Measurements from ENCODE around the gene PTDSS2. TPM values are rescaled to one million over a fixed set of nuclear protein-coding genes. Genes with fewer than 3 reads are reported as not detected.
A peak's percentile ranks its signal among the peaks of the same experiment; 100 is the strongest.

PTDSS2 gene
- total and polyA plus RNA-seq, 9 of the 15 experiments (the other 6 are each of a cell fraction or from before 2014, with no cell fraction given): 0.45 to 53.9 (median 17.2) TPM

DNA sequence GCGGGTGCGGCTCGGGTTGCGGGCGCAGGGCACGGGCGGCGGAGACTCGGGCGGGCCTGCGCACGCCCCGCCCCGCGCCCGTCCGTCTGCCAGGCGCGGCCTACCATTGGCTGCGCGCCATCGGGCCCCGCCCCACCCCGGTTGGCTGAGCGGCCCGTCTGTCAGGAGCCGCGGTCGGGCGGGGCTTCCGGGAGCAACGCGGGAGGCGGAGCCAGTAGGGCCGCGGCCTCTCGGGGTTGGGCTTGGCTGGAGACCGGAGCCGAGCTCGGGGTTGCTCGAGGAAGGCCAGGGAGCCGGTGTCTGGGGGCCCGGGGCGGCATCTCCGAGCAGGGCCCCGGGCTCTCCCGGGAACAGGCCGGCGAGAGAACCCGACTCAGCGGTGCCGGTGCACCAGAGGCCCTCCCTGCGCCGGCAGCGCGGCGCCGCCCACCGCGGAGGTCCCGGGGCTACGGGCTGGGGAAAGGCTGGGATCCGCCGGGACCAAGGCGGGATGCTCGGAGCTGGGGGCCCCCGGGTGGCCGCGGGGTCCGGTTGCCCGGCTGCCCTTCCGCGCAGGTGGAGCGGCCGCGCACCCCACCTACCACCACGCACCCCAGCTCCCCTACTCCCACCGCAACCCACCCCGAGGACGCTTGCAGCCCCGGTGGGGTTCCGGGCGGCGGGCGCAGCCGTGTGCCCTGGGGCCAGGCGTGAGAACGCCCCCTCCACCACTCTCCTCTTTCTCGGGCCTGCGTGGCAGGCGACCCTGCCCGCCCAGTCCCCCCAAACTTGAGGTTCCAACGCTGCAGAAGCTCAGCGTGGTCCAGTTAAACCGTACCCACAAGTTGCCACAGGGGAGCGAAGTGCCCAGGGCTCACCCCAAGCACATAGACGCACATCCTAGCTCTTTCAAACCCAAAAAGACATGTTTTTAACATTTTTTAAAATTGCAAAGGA is 85.7 kb downstream of the PTDSS2 start, which contains the start of gene HRAS (continued):
- TF ChIP-seq, protein P1, sequence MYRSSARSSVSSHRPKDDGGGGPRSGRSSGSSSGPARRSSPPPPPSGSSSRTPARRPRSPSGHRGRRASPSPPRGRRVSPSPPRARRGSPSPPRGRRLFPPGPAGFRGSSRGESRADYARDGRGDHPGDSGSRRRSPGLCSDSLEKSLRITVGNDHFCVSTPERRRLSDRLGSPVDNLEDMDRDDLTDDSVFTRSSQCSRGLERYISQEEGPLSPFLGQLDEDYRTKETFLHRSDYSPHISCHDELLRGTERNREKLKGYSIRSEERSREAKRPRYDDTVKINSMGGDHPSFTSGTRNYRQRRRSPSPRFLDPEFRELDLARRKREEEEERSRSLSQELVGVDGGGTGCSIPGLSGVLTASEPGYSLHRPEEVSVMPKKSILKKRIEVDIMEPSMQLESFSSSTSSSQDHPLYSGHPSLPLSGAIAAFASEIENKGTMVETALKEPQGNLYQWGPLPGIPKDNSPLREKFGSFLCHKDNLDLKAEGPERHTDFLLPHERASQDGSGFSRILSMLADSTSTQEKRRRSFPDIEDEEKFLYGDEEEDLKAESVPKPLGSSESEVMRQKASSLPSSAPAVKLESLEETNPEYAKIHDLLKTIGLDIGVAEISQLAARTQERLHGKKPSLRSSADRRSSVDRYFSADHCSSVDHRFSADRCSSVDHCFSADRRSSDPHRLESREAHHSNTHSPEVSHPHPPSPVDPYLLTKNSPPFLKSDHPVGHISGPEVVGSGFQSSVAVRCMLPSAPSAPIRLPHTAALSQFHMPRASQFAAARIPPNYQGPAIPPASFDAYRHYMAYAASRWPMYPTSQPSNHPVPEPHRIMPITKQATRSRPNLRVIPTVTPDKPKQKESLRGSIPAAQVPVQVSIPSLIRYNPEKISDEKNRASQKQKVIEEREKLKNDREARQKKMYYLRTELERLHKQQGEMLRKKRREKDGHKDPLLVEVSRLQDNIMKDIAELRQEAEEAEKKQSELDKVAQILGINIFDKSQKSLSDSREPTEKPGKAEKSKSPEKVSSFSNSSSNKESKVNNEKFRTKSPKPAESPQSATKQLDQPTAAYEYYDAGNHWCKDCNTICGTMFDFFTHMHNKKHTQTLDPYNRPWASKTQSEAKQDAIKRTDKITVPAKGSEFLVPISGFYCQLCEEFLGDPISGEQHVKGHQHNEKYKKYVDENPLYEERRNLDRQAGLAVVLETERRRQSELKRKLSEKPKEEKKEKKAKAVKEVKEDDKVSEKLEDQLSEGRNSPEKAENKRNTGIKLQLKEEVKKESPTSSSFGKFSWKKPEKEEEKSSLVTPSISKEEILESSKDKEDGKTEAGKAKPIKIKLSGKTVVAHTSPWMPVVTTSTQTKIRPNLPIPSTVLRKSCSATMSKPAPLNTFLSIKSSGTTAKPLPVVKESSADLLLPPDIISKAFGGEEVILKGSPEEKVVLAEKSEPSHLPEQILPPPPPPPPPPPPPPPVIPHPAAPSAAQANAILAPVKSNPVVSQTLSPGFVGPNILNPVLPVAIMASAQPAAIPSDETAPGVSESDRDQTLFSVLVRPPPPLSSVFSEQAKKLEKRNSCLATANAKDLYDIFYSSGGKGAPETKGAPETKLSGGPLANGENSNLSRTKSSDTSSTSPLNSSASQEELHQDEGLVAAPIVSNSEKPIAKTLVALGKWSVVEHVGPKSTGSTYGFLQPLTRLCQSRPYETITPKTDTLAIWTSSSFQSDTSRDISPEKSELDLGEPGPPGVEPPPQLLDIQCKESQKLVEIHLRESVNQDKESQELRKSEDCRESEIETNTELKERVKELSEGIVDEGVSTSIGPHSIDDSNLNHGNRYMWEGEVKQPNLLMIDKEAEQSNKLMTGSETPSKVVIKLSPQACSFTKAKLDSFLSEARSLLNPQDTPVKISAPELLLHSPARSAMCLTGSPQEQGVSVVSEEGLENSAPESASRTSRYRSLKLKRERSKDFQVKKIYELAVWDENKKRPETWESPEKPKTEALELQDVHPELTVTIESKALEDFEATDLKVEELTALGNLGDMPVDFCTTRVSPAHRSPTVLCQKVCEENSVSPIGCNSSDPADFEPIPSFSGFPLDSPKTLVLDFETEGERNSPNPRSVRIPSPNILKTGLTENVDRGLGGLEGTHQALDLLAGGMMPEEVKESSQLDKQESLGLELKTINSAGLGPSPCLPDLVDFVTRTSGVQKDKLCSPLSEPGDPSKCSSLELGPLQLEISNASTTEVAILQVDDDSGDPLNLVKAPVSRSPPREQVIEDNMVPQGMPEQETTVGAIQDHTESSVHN (IDR thresholded peaks at IDR 0.05; ENCODE audit: borderline replicate concordance in 1 of 2, low read depth in 1 of 2): no peak
- TF ChIP-seq CHCHD3 (CRISPR knock-in tag; IDR thresholded peaks at IDR 0.05) (no peak), CREM (IDR thresholded peaks at IDR 0.05; ENCODE audit: low read depth) (peak; percentile 14; the same call in 1 of the 2 replicates), SAFB (IDR thresholded peaks at IDR 0.05; ENCODE audit: borderline replicate concordance, low read depth, low read length) (0 out of 2 replicates have a peak, but pooled peaks have one; percentile 7), ZNF232 (CRISPR knock-in tag; IDR thresholded peaks at IDR 0.05) (no peak), POLR3A (IDR thresholded peaks at IDR 0.05; ENCODE audit: borderline replicate concordance, extremely low read depth, insufficient read depth, insufficient read length) (no peak), SMAD2 (IDR thresholded peaks at IDR 0.05; ENCODE audit: low read depth, low read length) (no peak), SUPT5H (IDR thresholded peaks at IDR 0.05) (peak; percentile 66), PYGO2 (tag; IDR thresholded peaks at IDR 0.05) (no peak), NR2C1 (IDR thresholded peaks at IDR 0.05) (no peak), NR2C1 (tag; IDR thresholded peaks at IDR 0.05) (no peak), MAFK (IDR thresholded peaks at IDR 0.05; ENCODE audit: low read length) (no peak)
- TF ChIP-seq, protein P2, sequence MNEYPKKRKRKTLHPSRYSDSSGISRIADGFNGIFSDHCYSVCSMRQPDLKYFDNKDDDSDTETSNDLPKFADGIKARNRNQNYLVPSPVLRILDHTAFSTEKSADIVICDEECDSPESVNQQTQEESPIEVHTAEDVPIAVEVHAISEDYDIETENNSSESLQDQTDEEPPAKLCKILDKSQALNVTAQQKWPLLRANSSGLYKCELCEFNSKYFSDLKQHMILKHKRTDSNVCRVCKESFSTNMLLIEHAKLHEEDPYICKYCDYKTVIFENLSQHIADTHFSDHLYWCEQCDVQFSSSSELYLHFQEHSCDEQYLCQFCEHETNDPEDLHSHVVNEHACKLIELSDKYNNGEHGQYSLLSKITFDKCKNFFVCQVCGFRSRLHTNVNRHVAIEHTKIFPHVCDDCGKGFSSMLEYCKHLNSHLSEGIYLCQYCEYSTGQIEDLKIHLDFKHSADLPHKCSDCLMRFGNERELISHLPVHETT (CRISPR knock-in tag; conservative IDR thresholded peaks at IDR 0.05 in 1 of 2, IDR thresholded peaks at IDR 0.05 in 1 of 2): 0 out of 4 replicates have a peak, but pooled peaks of 1 of the 2 experiments have one; percentile 62
- TF ChIP-seq, protein P3, sequence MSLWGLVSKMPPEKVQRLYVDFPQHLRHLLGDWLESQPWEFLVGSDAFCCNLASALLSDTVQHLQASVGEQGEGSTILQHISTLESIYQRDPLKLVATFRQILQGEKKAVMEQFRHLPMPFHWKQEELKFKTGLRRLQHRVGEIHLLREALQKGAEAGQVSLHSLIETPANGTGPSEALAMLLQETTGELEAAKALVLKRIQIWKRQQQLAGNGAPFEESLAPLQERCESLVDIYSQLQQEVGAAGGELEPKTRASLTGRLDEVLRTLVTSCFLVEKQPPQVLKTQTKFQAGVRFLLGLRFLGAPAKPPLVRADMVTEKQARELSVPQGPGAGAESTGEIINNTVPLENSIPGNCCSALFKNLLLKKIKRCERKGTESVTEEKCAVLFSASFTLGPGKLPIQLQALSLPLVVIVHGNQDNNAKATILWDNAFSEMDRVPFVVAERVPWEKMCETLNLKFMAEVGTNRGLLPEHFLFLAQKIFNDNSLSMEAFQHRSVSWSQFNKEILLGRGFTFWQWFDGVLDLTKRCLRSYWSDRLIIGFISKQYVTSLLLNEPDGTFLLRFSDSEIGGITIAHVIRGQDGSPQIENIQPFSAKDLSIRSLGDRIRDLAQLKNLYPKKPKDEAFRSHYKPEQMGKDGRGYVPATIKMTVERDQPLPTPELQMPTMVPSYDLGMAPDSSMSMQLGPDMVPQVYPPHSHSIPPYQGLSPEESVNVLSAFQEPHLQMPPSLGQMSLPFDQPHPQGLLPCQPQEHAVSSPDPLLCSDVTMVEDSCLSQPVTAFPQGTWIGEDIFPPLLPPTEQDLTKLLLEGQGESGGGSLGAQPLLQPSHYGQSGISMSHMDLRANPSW (CRISPR knock-in tag; IDR thresholded peaks at IDR 0.05): no peak
